LNCaP clone FGC (cell line): Measurements from ENCODE around the gene RBP4.

ENCODE experiments used
- DNase-seq: peaks from one replicate; pipeline ENCODE4 v3.0.0-alpha.2; 2011; ENCODE audit warnings: low read depth
- H3K4me3 ChIP-seq: 2 replicates; pipeline ENCODE4 v1.5.1; 2011; ENCODE audit warnings: mild to moderate bottlenecking, low read depth, low read length, control low read depth
- TF ChIP-seq, protein P1 (sequence below): IDR thresholded peaks from 2 replicates; pipeline ENCODE4 v1.5.1; 2012; ENCODE audit warnings: mild to moderate bottlenecking; ENCODE audit not compliant: control insufficient read depth, insufficient read depth; ENCODE audit errors: extremely low read depth

The RBP4 gene

DNA sequence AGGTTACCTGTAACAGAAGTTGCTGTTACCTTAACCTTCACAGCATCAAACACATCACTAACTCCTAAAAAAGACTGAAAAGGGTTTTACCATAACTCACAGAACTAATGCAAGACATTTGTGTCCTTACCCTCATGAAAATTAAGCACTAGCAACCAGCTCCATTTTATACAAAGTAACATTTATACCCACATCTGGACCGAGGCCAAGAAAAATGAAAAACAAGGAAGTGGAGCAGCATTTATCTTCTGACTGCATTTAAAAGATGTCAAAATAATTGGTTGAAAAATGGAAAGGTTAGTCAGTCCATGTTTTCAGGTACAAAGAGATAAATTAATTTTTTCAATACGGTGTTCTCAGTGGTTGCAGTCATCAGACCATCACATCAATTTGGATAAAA lies 3.1 kb upstream of the RBP4 start:
- no peak overlapping the region for H3K4me3 ChIP-seq
- no peak for DNase-seq
- TF ChIP-seq, protein P1, sequence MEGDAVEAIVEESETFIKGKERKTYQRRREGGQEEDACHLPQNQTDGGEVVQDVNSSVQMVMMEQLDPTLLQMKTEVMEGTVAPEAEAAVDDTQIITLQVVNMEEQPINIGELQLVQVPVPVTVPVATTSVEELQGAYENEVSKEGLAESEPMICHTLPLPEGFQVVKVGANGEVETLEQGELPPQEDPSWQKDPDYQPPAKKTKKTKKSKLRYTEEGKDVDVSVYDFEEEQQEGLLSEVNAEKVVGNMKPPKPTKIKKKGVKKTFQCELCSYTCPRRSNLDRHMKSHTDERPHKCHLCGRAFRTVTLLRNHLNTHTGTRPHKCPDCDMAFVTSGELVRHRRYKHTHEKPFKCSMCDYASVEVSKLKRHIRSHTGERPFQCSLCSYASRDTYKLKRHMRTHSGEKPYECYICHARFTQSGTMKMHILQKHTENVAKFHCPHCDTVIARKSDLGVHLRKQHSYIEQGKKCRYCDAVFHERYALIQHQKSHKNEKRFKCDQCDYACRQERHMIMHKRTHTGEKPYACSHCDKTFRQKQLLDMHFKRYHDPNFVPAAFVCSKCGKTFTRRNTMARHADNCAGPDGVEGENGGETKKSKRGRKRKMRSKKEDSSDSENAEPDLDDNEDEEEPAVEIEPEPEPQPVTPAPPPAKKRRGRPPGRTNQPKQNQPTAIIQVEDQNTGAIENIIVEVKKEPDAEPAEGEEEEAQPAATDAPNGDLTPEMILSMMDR: no peak

DNA sequence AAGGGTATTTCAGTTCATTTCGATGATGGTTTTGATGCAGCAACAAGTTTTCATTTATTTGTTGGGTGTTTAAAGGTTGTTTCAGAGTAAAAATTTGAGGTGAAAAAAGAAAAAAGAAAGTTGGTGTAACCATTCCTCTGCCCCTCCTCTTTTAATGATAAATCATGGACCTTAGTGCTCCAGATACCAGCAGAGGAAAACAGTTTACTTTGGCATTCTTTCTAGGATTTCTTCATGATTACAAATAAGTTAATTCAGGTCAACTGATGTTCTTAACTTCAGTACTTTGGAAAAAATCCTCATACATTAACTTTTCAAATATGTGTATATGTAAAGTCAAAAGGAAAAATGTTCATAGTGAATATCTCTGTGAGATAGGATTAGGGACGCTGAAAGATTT lies 2.0 kb upstream of the RBP4 start:
- H3K4me3 ChIP-seq: no peak overlapping the region
- TF ChIP-seq, protein P1: no peak
- no peak for DNase-seq

DNA sequence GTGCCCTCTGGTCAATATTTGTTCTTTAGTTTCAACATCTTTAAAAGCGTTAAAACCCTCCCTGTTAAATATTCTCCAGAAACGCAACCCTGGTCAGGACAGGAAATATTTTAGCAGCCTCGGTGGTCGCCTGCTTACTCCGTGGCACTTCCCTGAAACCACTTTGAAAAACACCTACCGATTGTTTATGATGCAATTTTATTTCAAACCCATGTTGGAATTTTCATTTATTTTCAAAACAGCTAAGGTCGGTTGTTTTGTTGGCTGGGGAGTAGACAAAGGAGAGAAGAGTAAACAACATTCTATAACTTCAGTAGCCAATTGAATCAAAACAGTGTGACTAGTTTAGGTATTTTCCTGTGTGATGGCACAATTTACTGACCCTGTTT lies 733 bp upstream of the RBP4 start:
- no peak for DNase-seq
- TF ChIP-seq, protein P1: no peak
- no peak overlapping the region for H3K4me3 ChIP-seq

DNA sequence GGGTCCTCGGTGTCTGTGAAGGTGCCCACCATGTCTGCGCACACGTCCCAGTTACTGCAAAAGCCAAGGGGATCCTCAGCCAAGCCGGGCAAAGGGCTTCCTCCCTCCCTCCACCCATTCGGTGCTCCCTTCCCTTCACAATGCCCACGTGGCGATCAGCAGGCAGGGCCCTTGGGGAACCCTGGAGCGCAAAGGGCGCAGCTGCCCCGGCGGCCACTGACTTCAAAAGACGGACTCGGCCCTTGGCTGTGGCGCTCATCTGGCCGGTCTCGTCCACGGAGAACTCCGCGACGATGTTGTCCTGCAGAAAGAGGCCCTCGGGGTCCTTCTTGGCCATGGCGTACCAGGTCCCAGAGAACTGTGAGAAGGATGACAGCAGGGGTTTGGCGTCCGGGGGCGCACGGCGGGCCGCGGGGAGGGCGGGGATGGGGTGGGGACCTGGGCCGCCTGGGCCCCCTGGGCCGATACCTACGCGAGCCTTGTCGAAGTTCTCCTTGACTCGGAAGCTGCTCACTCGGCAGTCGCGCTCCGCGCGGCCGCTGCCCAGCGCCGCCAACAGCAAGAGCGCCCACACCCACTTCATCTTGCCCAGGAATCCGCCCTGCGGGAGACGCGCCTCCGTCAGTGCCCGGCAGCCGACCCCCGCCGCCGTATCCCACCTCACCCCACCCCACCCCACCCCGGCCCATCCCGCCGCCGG lies 439 bp downstream of the RBP4 start:
- no peak for DNase-seq
- TF ChIP-seq, protein P1: no peak
- no peak overlapping the region for H3K4me3 ChIP-seq

DNA sequence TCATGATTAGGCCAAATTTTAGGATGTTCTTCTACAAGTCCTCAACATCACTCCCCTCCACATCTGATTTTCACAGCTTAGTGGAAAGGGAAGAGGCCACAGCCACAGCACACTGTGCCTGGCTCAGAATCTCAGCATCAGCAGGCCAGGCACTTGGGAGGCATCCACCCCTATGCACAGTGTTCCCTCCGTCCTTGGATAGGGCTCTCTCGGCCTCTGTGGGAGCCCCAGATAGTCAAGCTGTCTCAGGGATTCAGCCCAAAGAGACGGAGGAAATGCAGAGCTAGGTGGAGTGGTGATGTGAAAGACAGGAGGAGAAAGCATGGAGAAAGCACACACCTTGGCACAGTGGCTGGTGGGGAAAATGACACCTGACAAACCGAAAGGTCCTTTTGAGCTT lies 1.3 kb downstream of the RBP4 start:
- no peak for DNase-seq
- no peak overlapping the region for H3K4me3 ChIP-seq
- TF ChIP-seq, protein P1: no peak

DNA sequence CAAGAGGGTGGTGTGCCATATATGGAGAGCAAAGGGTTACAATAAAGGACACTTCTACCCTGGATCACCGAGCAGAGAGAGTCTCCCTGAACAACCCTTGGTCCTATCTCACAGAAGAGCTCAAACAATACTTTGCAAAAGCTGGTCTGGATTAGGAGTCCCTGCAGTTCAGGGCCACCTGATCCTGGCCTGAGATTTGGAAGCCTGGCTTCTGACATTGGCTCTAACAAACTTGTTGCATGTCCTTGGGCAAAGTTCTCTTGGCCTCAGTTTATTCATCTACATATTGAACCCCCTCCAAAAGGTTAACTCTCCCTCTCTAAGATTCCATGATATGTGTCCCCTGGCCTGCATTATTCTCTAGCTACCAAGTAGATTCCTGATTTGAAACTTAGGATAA lies 1.7 kb downstream of the RBP4 start:
- H3K4me3 ChIP-seq: no peak overlapping the region
- TF ChIP-seq, protein P1: no peak

DNA sequence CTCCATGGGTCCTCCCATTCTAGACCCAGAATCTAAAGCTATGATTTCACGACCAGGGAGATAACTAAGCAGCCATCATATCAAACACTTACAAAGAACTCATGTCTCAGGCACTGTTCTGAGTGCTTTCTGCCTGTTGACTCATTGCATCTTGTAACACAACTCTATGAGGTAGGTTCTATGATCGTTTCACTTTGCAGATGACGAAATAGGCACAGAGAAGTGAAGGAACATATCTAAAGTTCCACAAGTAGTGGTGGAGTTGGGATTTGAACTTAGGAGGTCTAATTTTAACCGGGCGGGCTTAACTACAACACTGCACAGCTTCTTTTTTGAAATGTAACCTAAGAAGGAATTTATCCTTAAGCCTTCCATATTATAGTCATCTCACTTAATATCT lies 2.9 kb downstream of the RBP4 start:
- TF ChIP-seq, protein P1: no peak
- no peak overlapping the region for H3K4me3 ChIP-seq
- DNase-seq: no peak

More for the DNA sequence above, 1.7 kb downstream of the RBP4 start:
- no peak for DNase-seq
